ENCODE results near the gene PLPP1. TPM values are rescaled to one million over a fixed set of nuclear protein-coding genes. Genes with fewer than 3 reads are reported as not detected.
A peak's percentile ranks its signal among the peaks of the same experiment; 100 is the strongest.

Gene PLPP1
- total and polyA plus RNA-seq, 2 of the 13 experiments (the other 11 are each of a cell fraction or from before 2014, with no cell fraction given), result 7.3 to 12.1 TPM

DNA sequence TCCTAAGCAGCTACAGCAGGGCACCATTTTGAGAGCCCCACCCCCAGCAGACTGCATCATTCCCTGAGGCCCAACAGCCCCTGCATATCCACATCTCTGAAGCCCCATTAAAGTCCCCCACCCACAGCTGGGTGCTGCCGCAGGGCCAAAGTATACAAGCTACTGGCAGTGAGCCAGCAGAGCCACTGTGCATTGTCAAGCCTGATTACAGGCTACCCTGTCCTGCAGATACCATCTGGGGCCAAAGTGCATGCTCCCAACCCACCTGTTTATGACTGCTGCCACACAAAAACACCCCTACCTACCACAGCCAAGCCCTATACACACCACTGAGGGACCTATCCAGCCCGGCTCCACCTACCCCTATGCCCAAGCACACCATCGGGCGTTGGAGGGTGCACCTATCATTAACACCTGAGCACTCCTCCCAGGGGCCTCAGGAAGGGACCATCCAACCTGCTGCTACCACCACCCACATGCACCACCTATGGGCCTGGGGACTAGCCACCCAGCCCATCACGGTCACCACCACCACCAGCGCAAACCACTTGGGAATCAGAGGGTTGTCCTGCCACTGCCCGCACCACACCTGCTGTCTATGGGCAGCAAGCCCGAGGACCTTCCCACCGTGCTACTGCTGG lies 105.0 kb downstream of the PLPP1 start (continued):
- TF ChIP-seq, protein P1, sequence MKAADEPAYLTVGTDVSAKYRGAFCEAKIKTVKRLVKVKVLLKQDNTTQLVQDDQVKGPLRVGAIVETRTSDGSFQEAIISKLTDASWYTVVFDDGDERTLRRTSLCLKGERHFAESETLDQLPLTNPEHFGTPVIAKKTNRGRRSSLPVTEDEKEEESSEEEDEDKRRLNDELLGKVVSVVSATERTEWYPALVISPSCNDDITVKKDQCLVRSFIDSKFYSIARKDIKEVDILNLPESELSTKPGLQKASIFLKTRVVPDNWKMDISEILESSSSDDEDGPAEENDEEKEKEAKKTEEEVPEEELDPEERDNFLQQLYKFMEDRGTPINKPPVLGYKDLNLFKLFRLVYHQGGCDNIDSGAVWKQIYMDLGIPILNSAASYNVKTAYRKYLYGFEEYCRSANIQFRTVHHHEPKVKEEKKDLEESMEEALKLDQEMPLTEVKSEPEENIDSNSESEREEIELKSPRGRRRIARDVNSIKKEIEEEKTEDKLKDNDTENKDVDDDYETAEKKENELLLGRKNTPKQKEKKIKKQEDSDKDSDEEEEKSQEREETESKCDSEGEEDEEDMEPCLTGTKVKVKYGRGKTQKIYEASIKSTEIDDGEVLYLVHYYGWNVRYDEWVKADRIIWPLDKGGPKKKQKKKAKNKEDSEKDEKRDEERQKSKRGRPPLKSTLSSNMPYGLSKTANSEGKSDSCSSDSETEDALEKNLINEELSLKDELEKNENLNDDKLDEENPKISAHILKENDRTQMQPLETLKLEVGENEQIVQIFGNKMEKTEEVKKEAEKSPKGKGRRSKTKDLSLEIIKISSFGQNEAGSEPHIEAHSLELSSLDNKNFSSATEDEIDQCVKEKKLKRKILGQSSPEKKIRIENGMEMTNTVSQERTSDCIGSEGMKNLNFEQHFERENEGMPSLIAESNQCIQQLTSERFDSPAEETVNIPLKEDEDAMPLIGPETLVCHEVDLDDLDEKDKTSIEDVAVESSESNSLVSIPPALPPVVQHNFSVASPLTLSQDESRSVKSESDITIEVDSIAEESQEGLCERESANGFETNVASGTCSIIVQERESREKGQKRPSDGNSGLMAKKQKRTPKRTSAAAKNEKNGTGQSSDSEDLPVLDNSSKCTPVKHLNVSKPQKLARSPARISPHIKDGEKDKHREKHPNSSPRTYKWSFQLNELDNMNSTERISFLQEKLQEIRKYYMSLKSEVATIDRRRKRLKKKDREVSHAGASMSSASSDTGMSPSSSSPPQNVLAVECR (CRISPR knock-in tag; IDR thresholded peaks at IDR 0.05; ENCODE audit: borderline replicate concordance), result peak; percentile 29; the same call in 1 of the 2 replicates
- TF ChIP-seq, protein P2, sequence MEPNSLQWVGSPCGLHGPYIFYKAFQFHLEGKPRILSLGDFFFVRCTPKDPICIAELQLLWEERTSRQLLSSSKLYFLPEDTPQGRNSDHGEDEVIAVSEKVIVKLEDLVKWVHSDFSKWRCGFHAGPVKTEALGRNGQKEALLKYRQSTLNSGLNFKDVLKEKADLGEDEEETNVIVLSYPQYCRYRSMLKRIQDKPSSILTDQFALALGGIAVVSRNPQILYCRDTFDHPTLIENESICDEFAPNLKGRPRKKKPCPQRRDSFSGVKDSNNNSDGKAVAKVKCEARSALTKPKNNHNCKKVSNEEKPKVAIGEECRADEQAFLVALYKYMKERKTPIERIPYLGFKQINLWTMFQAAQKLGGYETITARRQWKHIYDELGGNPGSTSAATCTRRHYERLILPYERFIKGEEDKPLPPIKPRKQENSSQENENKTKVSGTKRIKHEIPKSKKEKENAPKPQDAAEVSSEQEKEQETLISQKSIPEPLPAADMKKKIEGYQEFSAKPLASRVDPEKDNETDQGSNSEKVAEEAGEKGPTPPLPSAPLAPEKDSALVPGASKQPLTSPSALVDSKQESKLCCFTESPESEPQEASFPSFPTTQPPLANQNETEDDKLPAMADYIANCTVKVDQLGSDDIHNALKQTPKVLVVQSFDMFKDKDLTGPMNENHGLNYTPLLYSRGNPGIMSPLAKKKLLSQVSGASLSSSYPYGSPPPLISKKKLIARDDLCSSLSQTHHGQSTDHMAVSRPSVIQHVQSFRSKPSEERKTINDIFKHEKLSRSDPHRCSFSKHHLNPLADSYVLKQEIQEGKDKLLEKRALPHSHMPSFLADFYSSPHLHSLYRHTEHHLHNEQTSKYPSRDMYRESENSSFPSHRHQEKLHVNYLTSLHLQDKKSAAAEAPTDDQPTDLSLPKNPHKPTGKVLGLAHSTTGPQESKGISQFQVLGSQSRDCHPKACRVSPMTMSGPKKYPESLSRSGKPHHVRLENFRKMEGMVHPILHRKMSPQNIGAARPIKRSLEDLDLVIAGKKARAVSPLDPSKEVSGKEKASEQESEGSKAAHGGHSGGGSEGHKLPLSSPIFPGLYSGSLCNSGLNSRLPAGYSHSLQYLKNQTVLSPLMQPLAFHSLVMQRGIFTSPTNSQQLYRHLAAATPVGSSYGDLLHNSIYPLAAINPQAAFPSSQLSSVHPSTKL (CRISPR knock-in tag; IDR thresholded peaks at IDR 0.05), result peak; percentile 48; the same call in 1 of the 2 replicates
- TF ChIP-seq PAWR (CRISPR knock-in tag; IDR thresholded peaks at IDR 0.05; ENCODE audit: borderline replicate concordance), result no peak
- no peak for TF ChIP-seq ZNF550 (CRISPR knock-in tag; IDR thresholded peaks at IDR 0.05; ENCODE audit: borderline replicate concordance)
- TF ChIP-seq MAFF (IDR thresholded peaks at IDR 0.05; ENCODE audit: low read depth, low read length), result no peak
- TF ChIP-seq ZNF326 (CRISPR knock-in tag; IDR thresholded peaks at IDR 0.05; ENCODE audit: borderline replicate concordance), result no peak
- TF ChIP-seq ZNF790 (CRISPR knock-in tag; IDR thresholded peaks at IDR 0.05; ENCODE audit: borderline replicate concordance), result no peak
- no peak for TF ChIP-seq SPEN (CRISPR knock-in tag; IDR thresholded peaks at IDR 0.05; ENCODE audit: low read depth)
- TF ChIP-seq, protein P3, sequence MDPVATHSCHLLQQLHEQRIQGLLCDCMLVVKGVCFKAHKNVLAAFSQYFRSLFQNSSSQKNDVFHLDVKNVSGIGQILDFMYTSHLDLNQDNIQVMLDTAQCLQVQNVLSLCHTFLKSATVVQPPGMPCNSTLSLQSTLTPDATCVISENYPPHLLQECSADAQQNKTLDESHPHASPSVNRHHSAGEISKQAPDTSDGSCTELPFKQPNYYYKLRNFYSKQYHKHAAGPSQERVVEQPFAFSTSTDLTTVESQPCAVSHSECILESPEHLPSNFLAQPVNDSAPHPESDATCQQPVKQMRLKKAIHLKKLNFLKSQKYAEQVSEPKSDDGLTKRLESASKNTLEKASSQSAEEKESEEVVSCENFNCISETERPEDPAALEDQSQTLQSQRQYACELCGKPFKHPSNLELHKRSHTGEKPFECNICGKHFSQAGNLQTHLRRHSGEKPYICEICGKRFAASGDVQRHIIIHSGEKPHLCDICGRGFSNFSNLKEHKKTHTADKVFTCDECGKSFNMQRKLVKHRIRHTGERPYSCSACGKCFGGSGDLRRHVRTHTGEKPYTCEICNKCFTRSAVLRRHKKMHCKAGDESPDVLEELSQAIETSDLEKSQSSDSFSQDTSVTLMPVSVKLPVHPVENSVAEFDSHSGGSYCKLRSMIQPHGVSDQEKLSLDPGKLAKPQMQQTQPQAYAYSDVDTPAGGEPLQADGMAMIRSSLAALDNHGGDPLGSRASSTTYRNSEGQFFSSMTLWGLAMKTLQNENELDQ (CRISPR knock-in tag; IDR thresholded peaks at IDR 0.05; ENCODE audit: borderline replicate concordance), result no peak
- TF ChIP-seq FOXK2 (IDR thresholded peaks at IDR 0.05), result no peak
- TF ChIP-seq, protein P4, sequence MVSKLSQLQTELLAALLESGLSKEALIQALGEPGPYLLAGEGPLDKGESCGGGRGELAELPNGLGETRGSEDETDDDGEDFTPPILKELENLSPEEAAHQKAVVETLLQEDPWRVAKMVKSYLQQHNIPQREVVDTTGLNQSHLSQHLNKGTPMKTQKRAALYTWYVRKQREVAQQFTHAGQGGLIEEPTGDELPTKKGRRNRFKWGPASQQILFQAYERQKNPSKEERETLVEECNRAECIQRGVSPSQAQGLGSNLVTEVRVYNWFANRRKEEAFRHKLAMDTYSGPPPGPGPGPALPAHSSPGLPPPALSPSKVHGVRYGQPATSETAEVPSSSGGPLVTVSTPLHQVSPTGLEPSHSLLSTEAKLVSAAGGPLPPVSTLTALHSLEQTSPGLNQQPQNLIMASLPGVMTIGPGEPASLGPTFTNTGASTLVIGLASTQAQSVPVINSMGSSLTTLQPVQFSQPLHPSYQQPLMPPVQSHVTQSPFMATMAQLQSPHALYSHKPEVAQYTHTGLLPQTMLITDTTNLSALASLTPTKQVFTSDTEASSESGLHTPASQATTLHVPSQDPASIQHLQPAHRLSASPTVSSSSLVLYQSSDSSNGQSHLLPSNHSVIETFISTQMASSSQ (IDR thresholded peaks at IDR 0.05; ENCODE audit: low read depth), result no peak
- TF ChIP-seq, protein P4 (CRISPR knock-in tag; IDR thresholded peaks at IDR 0.05; ENCODE audit: borderline replicate concordance), result peak; percentile 40; the same call in 1 of the 2 replicates
- no peak for TF ChIP-seq ZNF652 (CRISPR knock-in tag; IDR thresholded peaks at IDR 0.05; ENCODE audit: borderline replicate concordance, low read depth)
- peak; percentile 46; the same call in 1 of the 2 replicates for TF ChIP-seq ATF7-NPFF (CRISPR knock-in tag; IDR thresholded peaks at IDR 0.05; ENCODE audit: low read depth)

Data from HepG2 (cell line).